GM12878 (cell line): ENCODE data around the gene C11orf98. TPM values are rescaled to one million over a fixed set of nuclear protein-coding genes. Genes with fewer than 3 reads are reported as not detected.

Experiments
- ATAC-seq: fragments of 200-7000 bp; cut with Tn5 transposase; 3 replicates; pipeline ENCODE4 v1.9.1; 2020; ENCODE audit warnings: mild to moderate bottlenecking, moderate library complexity
- BruUV-seq: library from RNA; stranded (reverse); fragments of 400-500 nt; replicated peaks from 2 replicates; lab custom pipeline; 2021; lab: Mats Ljungman, UMichigan
- CTCF ChIA-PET: fragments of 300-600 bp; sonication (Branson Sonifier 250); formaldehyde crosslinking; extraction: SDS; loops from one replicate; lab custom pipeline; 2021; ENCODE audit warnings: inconsistent platforms; lab: Yijun Ruan, JAX
- POLR2A ChIA-PET: fragments of 350-600 bp; formaldehyde crosslinking; extraction: SDS; loops from one replicate; lab custom pipeline; 2021; ENCODE audit warnings: inconsistent platforms; lab: Charles Lee
- RAD21 ChIA-PET: fragments of 300-600 bp; sonication (Branson Sonifier 250); formaldehyde crosslinking; loops from one replicate; lab custom pipeline; 2023; ENCODE audit warnings: antibody characterized with exemption; ENCODE audit not compliant: unreplicated experiment; lab: Charles Lee
- SMC1A ChIA-PET: fragments of 300-600 bp; sonication (Branson Sonifier 250); formaldehyde crosslinking; loops from one replicate; lab custom pipeline; 2023; ENCODE audit not compliant: unreplicated experiment, uncharacterized antibody; lab: Charles Lee
- DNase-seq: peaks from one replicate; pipeline ENCODE4 v3.0.0-alpha.2; 2011; ENCODE audit warnings: low read depth, low spot score
- FAIRE-seq: peaks from 3 replicates; lab custom pipeline; 2011; peaks lifted over from hg19 to GRCh38; lab: Jason Lieb, UNC
- H2AFZ ChIP-seq: 2 replicates; pipeline ENCODE4 v1.6.0; 2011; ENCODE audit warnings: low read depth, low read length, control low read depth; ENCODE audit not compliant: control insufficient read depth
- H3K27ac ChIP-seq: 2 replicates; pipeline ENCODE4 v1.5.1; 2011; ENCODE audit warnings: control low read depth; ENCODE audit not compliant: control insufficient read depth, insufficient read depth
- H3K27me3 ChIP-seq, 2 experiments: replicated peaks in 1 of 2; 2 replicates each; pipeline versions ENCODE4 v1.6.0 to v1.6.1; 2011; ENCODE audit warnings: low read length in 1 of 2; ENCODE audit not compliant: control insufficient read depth in 2 of 2, insufficient read depth in 2 of 2
- H3K36me3 ChIP-seq, 2 experiments: 2 replicates each; pipeline ENCODE4 v1.5.1; 2011; ENCODE audit warnings: low read length in 1 of 2; ENCODE audit not compliant: control insufficient read depth in 2 of 2, insufficient read depth in 2 of 2
- H3K4me1 ChIP-seq: 2 replicates; pipeline ENCODE4 v1.6.1; 2011; ENCODE audit warnings: mild to moderate bottlenecking, low read length, moderate library complexity, mixed read lengths; ENCODE audit not compliant: control insufficient read depth, insufficient read depth
- H3K4me2 ChIP-seq: 2 replicates; pipeline ENCODE4 v1.6.0; 2011; ENCODE audit warnings: control low read depth; ENCODE audit not compliant: control insufficient read depth, insufficient read depth
- H3K4me3 ChIP-seq: fragments of 200-600 bp; sonication (generic); 2 replicates; pipeline ENCODE4 v1.5.1; 2016
- H3K79me2 ChIP-seq: 2 replicates; pipeline ENCODE4 v1.6.0; 2011; ENCODE audit warnings: low read length; ENCODE audit not compliant: control insufficient read depth, insufficient read depth
- H3K9ac ChIP-seq: 2 replicates; pipeline ENCODE4 v1.8.0; 2011; ENCODE audit warnings: low read length, control low read depth, mixed read lengths; ENCODE audit not compliant: control insufficient read depth, insufficient read depth
- H3K9me3 ChIP-seq: replicated peaks from 3 replicates; pipeline ENCODE4 v1.5.1; 2011; ENCODE audit warnings: mild to moderate bottlenecking, low read length; ENCODE audit not compliant: control insufficient read depth, insufficient read depth
- H4K20me1 ChIP-seq: 2 replicates; pipeline ENCODE4 v1.6.0; 2011; ENCODE audit not compliant: control insufficient read depth, insufficient read depth
- ATF3 ChIP-seq: IDR thresholded peaks from 2 replicates; pipeline ENCODE4 v1.6.1; 2011; ENCODE audit warnings: low read depth, mild to moderate bottlenecking, low read length, moderate library complexity, borderline replicate concordance; ENCODE audit errors: extremely low read depth
- FOXM1 ChIP-seq: IDR thresholded peaks from 2 replicates; pipeline ENCODE4 v1.6.1; 2012; ENCODE audit warnings: low read depth, mild to moderate bottlenecking, inconsistent platforms, low read length, moderate library complexity
- PAX8 ChIP-seq: fragments of 450-650 bp; IDR thresholded peaks from 2 replicates; pipeline ENCODE4 v1.6.1; 2017; ENCODE audit warnings: mild to moderate bottlenecking, moderate library complexity
- WGBS: methylation state at CpG from one replicate; pipeline ENCODE4 v1.1.6; 2016; ENCODE audit warnings: low lambda C conversion rate; ENCODE audit not compliant: insufficient replicate concordance, insufficient coverage; ENCODE audit errors: missing lambda C conversion rate; 5-methylcytosine and 5-hydroxymethylcytosine counted together
- in situ Hi-C: fragments of 300-500 bp; cut with MboI; formaldehyde crosslinking; loops from 9 replicates; pipeline ENCODE4 v1.14.3; 2018; ENCODE audit warnings: mixed read lengths
- intact Hi-C: fragments of 100-400 bp; cut with micrococcal nuclease; formaldehyde crosslinking; loops from one replicate; pipeline ENCODE4 v1.14.2; 2022; ENCODE audit not compliant: unreplicated experiment
- polyA plus RNA-seq, 11 experiments: library from polyadenylated mRNA; depleted of rRNA in 4 of 11; unstranded in 6 of 11; stranded (reverse) in 5 of 11; fragments of >200 nt; fragmentation: Nextera tagmentation in 4 of 11; fragmentation: Illumina TruSeq in 1 of 11; extraction: Ambion mirVana in 4 of 11; extraction: Trizol in 1 of 11; gene quantifications; 1 replicate in 1 of 11; 2 replicates in 10 of 11; pipeline versions ENCODE4 v1.2.1 to v1.2.3, GENCODE V29; 2011 to 2016; ENCODE audit warnings: inconsistent platforms in 2 of 11, missing spikeins in 2 of 11, low read depth in 1 of 11
- total RNA-seq, 4 experiments: library from RNA; depleted of rRNA in 3 of 4; stranded (reverse); fragments of >200 nt in 3 of 4; fragmentation: Illumina TruSeq in 1 of 4; extraction: Trizol in 1 of 4; gene quantifications; 2 replicates each; pipeline versions ENCODE4 v1.2.1 to v1.2.3, GENCODE V29; 2013 to 2021

Gene C11orf98
- total and polyA plus RNA-seq, 10 of the 15 experiments (the other 5 are each of a cell fraction or from before 2014, with no cell fraction given): 62.5 to 270 (median 162) TPM

- no peak for DNase-seq
- H3K4me3 ChIP-seq: no peak overlapping the region
- peaks cover 8 to 18% of the 10 kb centered on the region in 2 experiments for H3K36me3 ChIP-seq
- CTCF ChIA-PET: interaction anchor here (0.7 to 2.8 kb wide), 9 partner anchors 11 to 309 kb away, joined by 3 to 12 read pairs (median 5); partner anchors contain the start of genes C11orf98, CSKMT, MTA2 and TUT1
- intact Hi-C loops (loop anchor here (2.0 kb wide), 1 partner anchor 24 kb away; the partner anchor contains the start of gene GANAB), in situ Hi-C loops (no loop called here)
- TF ChIP-seq ATF3 (no peak), FOXM1 (0 out of 2 replicates have a peak, but pooled peaks have one; percentile 7), PAX8 (peak; percentile 71; the same call in 1 of the 2 replicates)
- RAD21 ChIA-PET: interaction anchor here (0.5 to 3.3 kb wide), 17 partner anchors 9 to 168 kb away, joined by 3 to 25 read pairs (median 5); partner anchors contain the start of genes C11orf98, CSKMT, EEF1G and EML3
- 98% methylated on average over 7 of the region's 7 CpGs for whole genome bisulfite sequencing
- peaks cover 11% of the 10 kb centered on the region for H3K79me2 ChIP-seq
- POLR2A ChIA-PET: interaction anchor here (0.5 to 5.0 kb wide), 27 partner anchors 12 to 234 kb away, joined by 3 to 50 read pairs (median 5); partner anchors contain the start of genes C11orf98, CSKMT, EEF1G and INTS5
- no peaks in the 10 kb centered on the region for H3K27me3 ChIP-seq
- no peak overlapping the region for H3K9ac ChIP-seq
- no peak for FAIRE-seq
- SMC1A ChIA-PET: interaction anchor here (0.6 to 2.6 kb wide), 10 partner anchors 11 to 229 kb away, joined by 3 to 11 read pairs (median 4); partner anchors contain the start of gene TUT1
- no peaks in the 10 kb centered on the region for H3K9me3 ChIP-seq
- no peak for ATAC-seq
- 0 out of 2 replicates have a peak, but pooled peaks cover 4% of the 10 kb centered on the region for H3K4me1 ChIP-seq
- H4K20me1 ChIP-seq: no peaks in the 10 kb centered on the region
- H3K27ac ChIP-seq: peak overlapping the region; percentile 54
- H3K4me2 ChIP-seq: no peak overlapping the region
- TSS peak; percentile 86 for BruUV-seq
- H2AFZ ChIP-seq: peak overlapping the region; percentile 15
Observed at GRCh38 chr11:62622476-62623089, 42.4 kb downstream of the C11orf98 start.
